ENCODE data around the gene EXOC2.

Gene EXOC2

DNA sequence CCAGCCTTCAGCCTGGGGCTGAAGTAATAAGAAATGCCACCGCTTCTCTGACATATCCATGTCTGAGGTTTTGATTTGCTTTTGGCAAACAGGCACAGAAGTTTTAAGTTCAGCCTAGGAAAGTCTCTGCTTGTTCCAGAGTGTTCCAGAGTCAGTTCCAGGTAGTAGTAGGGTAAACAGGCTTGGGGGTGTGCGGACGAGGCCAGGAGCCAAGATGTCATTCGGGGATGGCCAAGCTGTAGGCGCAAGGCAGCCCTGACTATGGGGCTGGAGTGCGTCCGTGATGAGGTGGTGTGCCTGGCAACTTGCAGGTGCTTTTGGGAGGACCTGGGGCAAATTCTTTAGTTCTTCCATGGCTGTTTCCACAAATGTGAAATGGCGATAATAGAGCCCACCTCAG, 241.1 kb downstream of the EXOC2 start:
- no peak for DNase-seq (ENCODE audit: low read depth)
- TF ChIP-seq CTCF (IDR thresholded peaks at IDR 0.05; ENCODE audit: low read length, missing control alignments) = no peak
- no peak overlapping the region for H3K4me3 ChIP-seq (replicated peaks; ENCODE audit: low read depth, low read length)

DNA sequence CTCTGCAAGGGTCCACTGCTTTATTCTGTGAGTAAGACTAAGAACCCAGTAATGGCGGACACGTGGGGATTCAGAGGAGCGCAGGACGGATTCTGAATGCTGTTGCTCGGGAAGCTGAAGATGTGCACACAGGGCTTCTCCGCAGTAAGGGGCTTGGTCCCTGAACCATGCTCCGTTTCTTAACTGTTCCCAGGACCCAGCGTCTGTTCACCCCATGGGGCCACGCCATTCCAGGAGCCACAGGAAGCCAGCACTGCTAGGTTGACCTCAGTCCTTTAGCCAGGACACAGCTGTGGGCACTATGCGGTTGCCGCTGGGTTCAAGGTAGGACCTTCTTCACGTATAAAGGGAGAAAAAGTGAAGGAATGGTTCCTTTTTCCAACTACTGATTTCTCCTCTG, 241.6 kb downstream of the EXOC2 start:
- TF ChIP-seq CTCF (IDR thresholded peaks at IDR 0.05; ENCODE audit: low read length, missing control alignments) = no peak
- H3K4me3 ChIP-seq (replicated peaks; ENCODE audit: low read depth, low read length) = no peak overlapping the region
- DNase-seq (ENCODE audit: low read depth) = no peak

- no peak overlapping the region for H3K4me3 ChIP-seq (replicated peaks; ENCODE audit: low read depth, low read length)
- TF ChIP-seq CTCF (IDR thresholded peaks at IDR 0.05; ENCODE audit: low read length, missing control alignments) = no peak
- no peak for DNase-seq (ENCODE audit: low read depth)
Measured at GRCh38 chr6:449486-450419, 243.2 kb downstream of the EXOC2 start.

GRCh38 chr6:449057-449430, 243.9 kb downstream of the EXOC2 start:
- no peak overlapping the region for H3K4me3 ChIP-seq (replicated peaks; ENCODE audit: low read depth, low read length)
- DNase-seq (ENCODE audit: low read depth) = no peak
- TF ChIP-seq CTCF (IDR thresholded peaks at IDR 0.05; ENCODE audit: low read length, missing control alignments) = no peak

DNA sequence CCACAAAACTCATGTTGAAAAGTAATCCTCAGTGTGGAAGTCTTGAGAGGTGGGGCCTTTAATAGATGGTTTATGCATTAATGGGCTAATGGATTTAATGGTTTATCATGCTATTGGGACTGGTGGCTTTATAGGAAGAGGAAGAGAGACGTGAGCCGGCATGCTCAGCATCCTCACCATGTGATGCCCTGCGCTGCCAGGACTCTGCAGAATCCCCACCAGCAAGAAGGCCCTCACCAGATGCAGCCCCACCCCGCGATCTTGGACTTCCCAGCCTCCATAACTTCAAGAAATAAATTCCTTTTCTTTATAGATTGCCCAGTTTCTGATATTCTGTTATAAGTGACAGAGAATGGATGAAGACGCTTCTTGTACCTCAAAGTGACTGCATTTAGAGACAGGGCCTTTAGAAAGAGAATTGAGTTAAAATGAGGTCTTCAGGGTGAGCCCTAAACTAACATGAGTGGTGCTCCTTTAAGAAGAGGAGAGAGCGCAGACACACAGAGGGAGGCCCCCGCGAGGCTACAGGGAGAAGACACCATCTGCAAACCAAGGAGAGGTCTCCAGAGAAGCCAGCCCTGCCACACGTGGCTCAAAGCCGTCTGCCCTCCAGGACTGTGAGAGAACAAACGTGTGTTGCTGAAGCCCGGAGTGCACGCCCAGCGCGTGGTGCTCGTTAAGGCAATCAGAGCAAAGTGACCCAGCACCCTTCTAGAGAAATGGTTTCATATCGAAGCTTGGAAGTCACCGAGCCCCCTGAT, 244.5 kb downstream of the EXOC2 start:
- no peak overlapping the region for H3K4me3 ChIP-seq (replicated peaks; ENCODE audit: low read depth, low read length)
- no peak for TF ChIP-seq CTCF (IDR thresholded peaks at IDR 0.05; ENCODE audit: low read length, missing control alignments)
- no peak for DNase-seq (ENCODE audit: low read depth)

DNA sequence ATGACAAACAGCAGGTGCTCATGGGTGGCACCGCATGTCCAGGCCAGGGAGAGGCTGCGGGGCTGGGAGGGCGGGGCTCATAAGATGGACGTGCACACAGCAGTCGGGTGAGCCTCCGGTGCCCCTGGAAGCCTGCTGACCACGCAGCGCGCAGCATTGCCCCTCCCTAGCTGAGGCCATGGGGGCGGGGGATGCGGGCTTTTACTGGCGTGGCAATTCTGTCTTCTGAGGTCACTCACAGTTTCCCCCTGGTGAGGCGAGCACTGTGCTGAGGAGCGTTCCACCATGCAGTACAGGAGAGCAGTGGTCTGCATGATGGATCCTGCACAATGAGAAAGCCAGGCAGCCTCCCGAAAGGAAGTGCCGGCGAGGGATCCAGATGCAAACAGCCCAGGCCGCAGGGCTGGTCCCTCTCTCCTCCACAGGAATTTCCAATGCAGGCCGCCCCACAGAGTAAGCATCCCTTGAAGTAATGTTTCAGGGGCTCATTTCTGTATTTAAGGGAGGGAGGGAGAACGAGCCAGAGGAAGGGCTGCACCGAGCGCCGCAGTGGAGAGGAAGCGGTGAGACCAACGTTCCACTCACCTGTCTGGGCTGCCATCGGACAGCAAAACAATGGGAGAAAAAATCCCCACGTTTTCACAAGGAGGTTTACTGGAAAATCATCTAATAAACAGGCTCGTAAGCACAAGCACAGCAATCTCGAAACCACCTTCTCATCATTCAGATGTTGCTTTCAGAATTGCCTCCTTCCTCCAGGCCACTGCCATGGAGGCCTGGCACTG, 245.4 kb downstream of the EXOC2 start:
- no peak for DNase-seq (ENCODE audit: low read depth)
- no peak overlapping the region for H3K4me3 ChIP-seq (replicated peaks; ENCODE audit: low read depth, low read length)

More for the DNA sequence above, 245.4 kb downstream of the EXOC2 start:
- no peak for TF ChIP-seq CTCF (IDR thresholded peaks at IDR 0.05; ENCODE audit: low read length, missing control alignments)
